Omental fat pad (tissue), 4 donors: ENCODE data around the gene OXER1. TPM values are rescaled to one million over a fixed set of nuclear protein-coding genes. Genes with fewer than 3 reads are reported as not detected.

Experiments
- ATAC-seq: fragments of 150-250 bp; one replicate; pipeline ENCODE4 v1.9.1; 2016; ENCODE audit warnings: mild to moderate bottlenecking, moderate library complexity; ENCODE audit not compliant: low FRiP score
- DNase-seq: peaks from one replicate; pipeline ENCODE4 v3.0.0-alpha.2; 2019; ENCODE audit warnings: low spot score
- CTCF ChIP-seq, 3 donors: fragments of 450-650 bp; IDR thresholded peaks; one replicate each; pipeline ENCODE4 v1.5.1; 2016 to 2017; ENCODE audit warnings: antibody characterized with exemption in 3 of 3, mild to moderate bottlenecking in 3 of 3, moderate library complexity in 2 of 3
- total RNA-seq, 4 donors: library from RNA; depleted of rRNA; stranded (reverse); fragments of >200 nt; gene quantifications; one replicate each; pipeline ENCODE4 v1.1.0, GENCODE V29; 2016

The OXER1 gene
- total RNA-seq, 4 donors from 2014 or later = 0.44 to 0.96 (median 0.65) TPM; not detected in 1

GRCh38 chr2:42752314-42752713 lies 11.6 kb downstream of the OXER1 start:
- ATAC-seq = no peak
- no peak for TF ChIP-seq CTCF (IDR thresholded peaks at IDR 0.05)

GRCh38 chr2:42748840-42749239 lies 15.1 kb downstream of the OXER1 start:
- TF ChIP-seq CTCF (IDR thresholded peaks at IDR 0.05) = no peak
- DNase-seq = no peak
- no peak for ATAC-seq

More at GRCh38 chr2:42752314-42752713, 11.6 kb downstream of the OXER1 start:
- no peak for DNase-seq

- no peak for ATAC-seq
- no peak for TF ChIP-seq CTCF (IDR thresholded peaks at IDR 0.05)
- DNase-seq = no peak
Observed at GRCh38 chr2:42747422-42747821, 16.5 kb downstream of the OXER1 start.

DNA sequence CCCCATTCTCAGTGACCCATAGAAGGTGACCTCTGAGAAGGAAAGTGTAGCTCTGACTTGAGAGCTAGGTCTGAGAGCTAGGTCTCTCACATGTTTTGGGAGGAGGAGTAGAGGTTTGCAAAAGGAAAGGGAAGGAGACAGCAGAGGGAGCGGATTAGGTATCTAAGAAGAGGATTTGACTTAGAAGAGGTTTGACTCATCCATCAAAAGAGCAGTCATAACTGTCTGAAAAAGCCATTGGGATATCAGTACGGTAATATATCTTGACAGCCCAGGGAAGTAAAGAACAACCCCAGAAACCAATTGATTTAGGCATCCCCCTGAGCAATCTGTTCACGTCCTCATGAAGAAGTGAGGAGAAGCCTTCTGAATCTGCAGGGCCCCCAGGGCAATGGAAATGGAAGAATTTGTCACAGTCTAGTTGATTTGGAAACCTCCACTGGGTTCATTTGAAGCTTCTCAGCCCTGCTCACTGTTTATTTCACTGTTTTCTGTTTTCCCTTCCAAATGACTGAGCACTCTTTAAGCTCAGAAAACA lies 19.3 kb downstream of the OXER1 start:
- no peak for TF ChIP-seq CTCF (IDR thresholded peaks at IDR 0.05)
- DNase-seq (no peak), ATAC-seq (no peak)

- no peak for TF ChIP-seq CTCF (IDR thresholded peaks at IDR 0.05)
- DNase-seq = no peak
- no peak for ATAC-seq
Observed at GRCh38 chr2:42743659-42743990, 20.3 kb downstream of the OXER1 start.

DNA sequence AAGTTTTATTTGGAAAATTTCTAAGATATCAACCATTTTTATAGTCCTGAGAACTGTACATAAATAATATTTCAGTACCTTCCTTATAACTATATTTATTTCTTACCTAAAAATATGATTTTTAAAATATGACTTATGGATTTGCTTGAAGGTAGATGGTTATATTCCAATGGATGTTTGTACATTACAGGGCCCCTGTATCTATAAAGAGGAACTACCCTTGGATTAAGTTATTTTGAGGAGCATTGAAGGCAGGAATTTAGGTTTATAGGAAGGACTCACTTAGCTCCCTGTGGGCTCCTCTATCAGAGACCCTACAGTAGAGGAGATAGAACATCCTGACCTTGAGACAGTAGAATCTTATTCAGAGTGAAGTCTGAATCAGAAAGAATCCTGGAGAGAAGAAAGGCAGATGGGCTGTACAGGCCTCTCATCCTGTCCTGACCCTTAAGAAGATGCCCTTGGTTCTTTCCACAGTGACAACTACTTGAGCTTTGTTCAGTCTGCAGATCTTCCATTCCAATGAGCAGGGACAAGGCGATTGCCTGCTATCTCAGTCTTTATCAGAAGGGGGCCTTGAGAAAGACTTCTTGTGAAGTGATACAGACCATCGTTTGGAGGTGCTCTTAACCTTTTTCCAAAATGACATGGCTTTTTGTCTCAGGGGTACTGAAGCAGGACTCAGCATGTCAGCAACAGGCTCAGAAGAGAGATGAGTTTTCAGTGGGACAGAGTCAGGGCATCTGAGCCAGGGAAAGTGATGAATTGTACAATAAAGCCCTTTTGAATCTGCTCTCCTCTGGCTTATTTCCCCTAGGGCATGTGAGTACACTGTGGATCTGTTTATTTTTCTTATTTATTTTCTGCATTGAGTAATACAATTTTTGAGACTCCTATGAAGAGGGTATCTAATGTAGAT lies 20.9 kb downstream of the OXER1 start:
- no peak for ATAC-seq
- no peak for TF ChIP-seq CTCF (IDR thresholded peaks at IDR 0.05)
- no peak for DNase-seq

DNA sequence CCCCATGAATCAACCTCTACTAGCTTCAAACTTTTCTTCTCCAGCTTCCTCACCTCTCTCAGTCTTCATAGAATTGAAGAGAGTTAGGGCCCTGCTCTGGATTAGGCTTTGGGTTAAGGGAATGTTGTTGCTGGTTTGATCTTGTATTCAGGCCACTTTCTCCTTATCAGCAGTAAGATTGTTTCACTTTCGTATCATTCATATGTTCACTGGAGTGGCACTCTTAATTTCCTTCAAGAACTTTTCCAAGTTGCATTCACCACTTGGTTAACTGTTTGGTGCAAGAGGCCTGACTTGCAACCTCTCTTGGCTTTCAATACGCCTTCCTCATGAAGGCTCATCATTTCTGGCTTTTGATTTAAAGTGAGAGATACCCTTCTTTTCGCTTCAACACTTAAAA lies 22.8 kb downstream of the OXER1 start:
- DNase-seq = no peak
- ATAC-seq = no peak

More for the DNA sequence above, 22.8 kb downstream of the OXER1 start:
- TF ChIP-seq CTCF (IDR thresholded peaks at IDR 0.05) = no peak
